ENCODE data around the gene PABPN1L.

GRCh38 chr16:88837806-88838205 is 28.7 kb downstream of the PABPN1L start:
- no peak for TF ChIP-seq POLR2A (IDR thresholded peaks at IDR 0.05)
- TF ChIP-seq, protein P1, sequence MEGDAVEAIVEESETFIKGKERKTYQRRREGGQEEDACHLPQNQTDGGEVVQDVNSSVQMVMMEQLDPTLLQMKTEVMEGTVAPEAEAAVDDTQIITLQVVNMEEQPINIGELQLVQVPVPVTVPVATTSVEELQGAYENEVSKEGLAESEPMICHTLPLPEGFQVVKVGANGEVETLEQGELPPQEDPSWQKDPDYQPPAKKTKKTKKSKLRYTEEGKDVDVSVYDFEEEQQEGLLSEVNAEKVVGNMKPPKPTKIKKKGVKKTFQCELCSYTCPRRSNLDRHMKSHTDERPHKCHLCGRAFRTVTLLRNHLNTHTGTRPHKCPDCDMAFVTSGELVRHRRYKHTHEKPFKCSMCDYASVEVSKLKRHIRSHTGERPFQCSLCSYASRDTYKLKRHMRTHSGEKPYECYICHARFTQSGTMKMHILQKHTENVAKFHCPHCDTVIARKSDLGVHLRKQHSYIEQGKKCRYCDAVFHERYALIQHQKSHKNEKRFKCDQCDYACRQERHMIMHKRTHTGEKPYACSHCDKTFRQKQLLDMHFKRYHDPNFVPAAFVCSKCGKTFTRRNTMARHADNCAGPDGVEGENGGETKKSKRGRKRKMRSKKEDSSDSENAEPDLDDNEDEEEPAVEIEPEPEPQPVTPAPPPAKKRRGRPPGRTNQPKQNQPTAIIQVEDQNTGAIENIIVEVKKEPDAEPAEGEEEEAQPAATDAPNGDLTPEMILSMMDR (IDR thresholded peaks at IDR 0.05) = no peak

All from right lobe of liver (tissue), 4 donors.